GM19099 (cell line): ENCODE results near the gene BLVRB.

Source experiments
- POLR2A ChIP-seq: IDR thresholded peaks from 3 replicates; pipeline ENCODE4 v1.6.1; 2011; ENCODE audit warnings: low read depth; ENCODE audit not compliant: insufficient read length; ENCODE audit errors: extremely low read depth

BLVRB gene

DNA sequence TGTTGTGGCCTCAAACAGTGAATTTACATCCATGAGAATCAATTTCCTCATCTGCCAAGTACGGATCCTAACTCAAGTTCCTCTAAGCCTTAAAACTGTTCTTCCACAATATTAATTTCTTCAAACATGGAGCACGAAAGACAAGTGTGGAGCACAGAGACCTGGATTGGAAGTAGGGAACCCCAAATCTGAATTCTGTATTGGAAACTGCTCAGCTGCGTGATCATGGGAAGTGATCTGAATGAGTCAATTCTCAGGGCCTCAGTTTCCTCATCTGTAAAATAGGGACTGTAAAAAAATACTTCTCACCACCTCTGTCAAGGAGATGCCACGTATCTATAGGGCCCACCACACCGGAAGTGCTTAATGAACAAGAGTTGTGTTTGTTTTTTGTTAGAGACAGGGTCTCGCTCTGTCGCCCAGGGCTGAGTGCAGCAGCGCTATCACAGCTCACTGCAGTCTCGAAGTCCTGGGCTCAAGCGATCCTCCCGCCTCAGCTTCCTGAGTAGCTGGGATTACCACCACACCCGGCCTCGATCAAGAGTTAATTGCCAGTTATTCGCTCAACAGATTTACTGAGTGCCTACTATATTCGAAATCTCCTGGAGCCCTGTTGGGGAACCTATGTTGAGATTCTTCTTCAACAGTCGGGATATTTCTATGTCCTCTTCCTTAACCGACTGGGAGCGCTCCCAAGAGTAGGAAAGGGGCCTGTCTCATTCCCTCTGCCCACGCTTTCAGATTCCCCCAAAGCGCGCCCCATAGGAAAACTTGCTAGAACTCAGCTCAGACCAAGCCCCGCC is 23.0 kb downstream of the BLVRB start:
- TF ChIP-seq POLR2A, result peak; percentile 44

DNA sequence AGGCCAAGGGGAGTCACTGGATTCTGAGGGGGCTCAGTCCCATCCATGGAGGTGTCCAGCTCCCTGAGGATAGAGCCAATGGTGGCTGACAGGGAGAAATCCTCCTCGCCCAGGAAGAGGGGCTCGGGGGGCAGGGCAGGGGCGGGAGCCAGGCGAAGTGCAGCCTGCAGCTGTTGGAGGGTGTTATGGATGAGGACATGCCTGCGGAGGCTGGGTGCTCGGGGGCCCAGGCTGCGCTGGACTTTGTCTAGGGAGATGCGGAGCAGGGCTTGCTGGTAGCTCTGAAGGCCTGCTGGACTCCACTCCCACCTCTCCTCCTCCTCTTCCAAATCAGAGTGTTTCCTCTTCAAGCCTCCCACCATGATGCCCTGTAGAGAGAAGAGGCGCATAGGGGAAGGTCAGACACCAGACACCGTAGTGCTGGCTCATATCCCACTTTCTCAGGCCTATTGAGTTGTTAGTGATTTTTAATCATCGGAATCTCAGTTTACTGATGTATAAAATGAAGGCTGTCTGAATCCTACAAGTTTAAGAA is 23.8 kb downstream of the BLVRB start:
- TF ChIP-seq POLR2A, result no peak

DNA sequence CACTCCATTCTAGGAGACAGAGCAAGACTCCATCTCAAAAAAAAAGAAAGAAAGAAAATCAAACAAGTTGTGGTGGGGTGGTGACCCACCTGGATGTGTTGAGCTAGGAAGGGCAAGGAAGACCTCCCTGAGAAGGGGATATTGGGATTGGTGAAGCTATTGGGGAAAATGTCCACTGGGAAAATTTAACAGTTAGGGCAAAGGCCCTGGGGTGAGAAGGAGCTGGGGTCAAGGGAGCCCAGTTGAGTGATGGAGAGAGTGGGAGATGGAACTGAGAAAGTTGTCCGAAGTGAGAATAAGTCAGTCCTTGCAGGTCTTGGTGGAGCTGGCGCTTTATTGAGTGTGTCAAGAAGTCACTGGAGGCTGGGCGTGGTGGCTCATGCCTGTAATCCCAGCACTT is 27.3 kb downstream of the BLVRB start:
- TF ChIP-seq POLR2A, result no peak

DNA sequence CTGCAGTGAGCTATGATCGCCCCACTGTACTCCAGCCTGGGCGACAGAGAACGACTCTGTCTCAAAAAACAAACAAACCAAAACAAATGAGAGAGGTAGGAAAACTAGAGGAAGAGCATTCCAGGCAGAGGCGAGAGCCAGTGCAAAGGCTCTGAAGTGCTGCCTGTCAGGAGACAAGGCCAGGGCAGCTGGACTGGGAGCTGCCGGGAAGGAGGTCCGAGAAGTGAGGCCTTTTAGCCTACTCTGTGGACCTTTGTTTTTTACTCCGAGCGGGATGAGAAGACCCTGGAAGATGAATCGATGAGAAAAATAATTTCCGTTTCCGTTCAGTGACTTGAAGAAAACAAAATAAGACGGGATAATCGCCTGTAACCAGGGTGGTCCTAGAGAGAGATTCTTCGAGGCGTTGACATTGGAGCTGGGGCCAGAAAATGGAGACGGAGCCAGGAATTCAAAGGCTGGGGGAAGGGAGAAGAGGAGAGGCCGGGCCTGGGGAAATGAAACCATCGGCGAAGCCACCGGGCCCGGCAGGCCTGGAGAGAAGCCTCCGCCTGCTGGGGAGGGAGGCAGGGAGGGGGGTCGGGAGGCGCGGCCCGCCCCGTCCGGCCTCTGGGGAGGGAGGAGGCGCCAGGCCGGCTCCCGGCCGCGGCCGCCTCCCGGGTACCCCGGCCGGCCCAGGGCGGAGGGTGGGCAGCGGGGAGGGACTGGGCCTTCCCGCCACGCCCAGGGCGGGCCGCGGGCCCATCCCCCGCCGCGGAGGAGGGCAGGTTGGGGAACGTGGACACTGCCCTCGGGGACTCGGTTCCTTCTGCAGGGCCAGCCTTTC is 31.9 kb downstream of the BLVRB start:
- TF ChIP-seq POLR2A, result peak; percentile 67

DNA sequence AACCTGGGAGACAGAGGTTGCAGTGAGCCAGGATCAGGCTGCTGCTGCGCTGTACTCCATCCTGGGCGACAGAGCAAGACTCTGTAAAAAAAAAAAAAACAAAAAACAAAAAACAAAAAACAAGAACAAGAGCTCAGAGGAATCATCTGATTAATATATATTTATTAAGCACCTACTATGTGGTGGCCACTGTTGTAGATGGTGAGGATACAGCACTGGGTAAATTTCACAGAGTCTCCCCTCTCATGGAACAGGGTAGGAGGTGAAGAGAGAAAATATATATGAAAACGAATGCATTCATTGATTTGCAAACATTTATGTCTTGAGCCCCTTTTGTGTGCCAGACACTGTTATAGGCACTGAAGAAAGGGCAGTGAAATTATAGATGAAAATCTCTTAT is 33.8 kb downstream of the BLVRB start:
- no peak for TF ChIP-seq POLR2A

DNA sequence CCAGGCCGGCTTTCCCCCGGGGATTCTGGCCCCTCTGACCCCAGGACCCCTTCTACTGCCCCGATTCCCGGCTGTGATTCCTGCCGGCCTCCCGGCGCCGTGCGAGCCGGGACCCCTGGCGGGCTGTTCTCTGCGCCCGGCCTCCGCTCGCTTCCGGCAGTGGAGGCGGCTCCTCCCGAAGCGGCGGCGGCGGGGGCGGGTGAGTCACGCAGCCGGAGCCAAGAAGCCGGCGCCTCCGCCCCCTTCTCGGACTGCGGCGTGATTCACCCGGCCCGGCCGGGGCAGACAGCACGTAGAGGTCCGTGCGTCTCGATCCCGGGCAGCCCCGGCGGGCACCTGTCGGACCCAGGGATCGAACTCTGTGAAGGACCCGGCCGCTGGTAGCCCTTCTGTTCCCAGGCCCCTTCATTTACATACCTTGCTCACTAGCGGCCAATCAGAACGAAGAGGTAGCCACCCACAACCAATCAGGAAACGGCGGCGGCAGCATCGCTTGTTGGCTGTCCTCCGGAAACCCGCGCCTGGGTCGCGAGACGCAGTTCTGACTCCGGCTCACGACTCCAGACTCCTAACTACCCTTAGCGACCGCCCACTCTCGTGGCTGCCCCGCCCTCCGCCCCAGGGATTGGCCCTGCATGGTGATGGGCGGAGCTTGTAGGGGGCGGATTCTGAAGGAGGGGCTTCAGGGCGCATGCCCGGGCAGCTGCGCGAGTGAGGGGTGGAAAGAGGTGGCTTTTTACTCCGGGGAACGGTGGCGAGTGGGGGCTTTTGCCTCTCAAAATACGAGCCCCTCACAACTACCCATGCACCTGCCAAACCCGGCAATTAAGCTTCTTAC is 39.9 kb downstream of the BLVRB start, which contains the start of gene SERTAD1:
TSS of gene SERTAD1 (minus strand) at position 543 of the 838 bp plus-strand sequence. CDS start 2,446 bp downstream, outside the sequence.
- TF ChIP-seq POLR2A, result peak; percentile 99

DNA sequence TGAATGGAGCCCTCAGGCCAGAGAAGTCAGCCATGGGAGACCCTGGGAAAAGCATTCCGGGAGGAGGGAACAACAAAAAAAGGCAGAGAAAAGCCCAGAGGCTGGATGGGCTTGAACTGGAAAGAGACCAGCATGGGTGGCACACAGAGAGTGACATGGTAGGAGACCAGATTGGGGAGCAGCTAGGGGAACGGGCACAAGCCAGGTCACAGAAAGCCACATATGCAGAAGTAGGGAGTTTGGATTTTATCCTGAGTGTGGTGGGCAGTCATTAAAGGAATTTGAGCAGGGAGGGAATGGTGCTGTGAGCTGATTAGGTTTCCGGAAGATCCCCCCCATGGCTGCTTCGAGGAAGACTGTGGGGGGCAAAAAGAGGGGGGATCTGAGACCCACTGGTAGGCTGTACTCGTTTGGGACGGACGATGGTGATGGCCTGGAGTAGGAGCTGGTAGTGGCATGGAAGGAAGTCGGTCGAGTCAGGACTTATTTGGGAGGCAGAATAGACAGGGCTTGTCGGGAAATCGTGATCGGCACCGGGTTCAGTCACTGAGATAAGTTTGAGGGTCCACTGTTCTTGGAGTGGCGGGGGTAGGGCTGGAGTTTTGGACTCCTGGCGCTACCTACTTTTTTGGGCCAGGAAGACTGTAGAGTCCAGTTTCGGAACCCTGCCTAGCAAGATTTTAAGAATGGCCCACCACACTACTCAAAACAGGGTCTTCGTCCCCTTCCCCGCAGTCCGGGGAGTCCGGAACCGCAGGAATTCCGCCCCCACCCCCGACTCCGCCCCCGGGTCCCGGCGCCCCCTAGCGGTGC is 40.7 kb downstream of the BLVRB start:
- TF ChIP-seq POLR2A, result no peak

DNA sequence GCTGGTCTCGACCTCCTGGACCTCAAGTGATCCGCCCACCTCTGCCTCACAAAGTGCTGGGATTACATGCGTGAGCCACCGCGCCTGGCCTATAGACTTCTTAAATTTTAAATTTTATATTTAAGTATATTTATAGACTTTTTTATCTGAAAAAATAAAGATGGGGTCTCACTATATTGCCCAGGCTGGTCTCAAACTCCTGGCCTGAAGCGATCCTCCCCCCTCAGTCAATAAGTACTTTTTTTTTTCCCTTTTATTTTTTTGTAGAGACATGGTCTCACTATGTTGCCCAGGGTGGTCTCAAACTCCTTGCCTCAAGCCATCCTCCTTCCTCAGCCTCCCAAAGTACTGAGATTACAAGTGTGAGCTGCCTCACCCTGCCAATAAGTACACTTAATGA is 41.6 kb downstream of the BLVRB start:
- TF ChIP-seq POLR2A, result no peak

DNA sequence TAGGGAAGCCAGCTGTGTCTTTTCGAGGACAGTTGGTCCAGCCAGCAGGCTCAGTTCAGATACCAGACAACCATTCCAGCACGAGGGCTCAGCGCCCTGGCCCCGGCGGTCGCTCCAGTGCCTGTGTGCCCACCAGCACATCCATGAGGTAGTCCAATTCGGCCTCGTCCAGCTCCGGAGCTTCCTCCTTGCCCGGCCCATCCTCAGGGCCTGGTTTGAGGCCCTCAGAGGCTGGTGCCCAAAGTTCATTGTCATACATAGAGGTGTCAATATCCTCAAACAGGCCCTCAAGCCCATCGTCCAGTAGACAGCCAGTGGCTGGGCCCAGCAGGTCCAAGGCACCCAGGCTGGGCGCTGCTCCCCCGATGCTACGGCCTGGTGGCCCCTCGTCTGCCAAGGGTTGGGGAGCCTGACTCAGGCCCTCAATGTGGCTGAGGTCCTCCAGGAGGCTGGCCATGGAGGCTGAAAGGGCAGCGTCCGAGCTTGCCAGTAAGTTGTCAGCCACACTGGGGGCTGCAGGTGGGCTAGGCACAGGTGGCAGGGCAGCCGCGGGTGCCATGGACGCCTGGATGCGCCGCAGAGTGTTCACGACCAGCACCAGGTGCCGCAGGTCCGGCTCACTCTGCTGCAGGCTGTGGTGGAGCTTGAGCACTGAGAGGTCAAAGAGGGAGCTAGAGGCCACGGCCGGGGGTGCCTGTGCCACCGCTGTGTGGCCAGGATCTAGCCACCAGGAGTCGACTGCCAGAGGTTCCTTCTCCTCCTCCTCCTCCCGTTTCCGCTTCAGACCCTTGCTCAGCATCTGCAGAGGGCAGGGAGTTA is 42.6 kb downstream of the BLVRB start:
- no peak for TF ChIP-seq POLR2A

DNA sequence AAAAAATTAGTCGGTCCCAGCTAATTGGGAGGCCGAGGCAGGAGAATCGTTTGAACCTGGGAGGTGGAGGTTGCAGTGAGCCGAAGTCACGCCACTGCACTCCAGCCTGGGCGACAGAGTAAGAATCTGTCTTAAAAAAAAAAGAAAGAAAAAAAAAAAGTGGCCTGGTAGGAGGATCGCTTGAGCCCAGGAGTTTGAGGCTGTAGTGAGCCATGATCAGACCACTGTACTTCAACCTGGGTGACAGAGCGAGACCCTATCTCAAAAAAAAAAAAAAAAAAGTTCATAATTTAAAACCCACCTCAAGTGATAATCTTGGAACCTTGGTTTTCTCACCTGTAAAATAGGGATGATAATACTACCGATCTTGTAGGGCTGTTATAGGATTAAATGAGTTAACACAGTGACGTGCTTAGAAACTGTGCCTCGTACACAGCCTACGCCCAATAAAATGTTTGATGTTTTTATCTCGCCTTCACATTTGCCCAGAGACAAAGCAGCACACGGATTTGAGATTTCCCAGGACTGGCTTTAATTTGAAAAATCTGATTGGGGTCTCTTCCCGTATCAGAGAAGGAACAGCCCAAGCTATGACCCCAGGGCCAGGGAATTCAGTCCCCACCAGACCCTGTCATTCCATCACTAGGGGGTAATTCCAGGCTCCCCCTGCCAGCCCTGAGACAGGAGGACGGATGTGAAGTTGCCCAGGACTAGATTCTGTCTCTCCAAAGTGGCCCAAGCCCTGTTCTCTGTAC is 43.4 kb downstream of the BLVRB start:
- no peak for TF ChIP-seq POLR2A

DNA sequence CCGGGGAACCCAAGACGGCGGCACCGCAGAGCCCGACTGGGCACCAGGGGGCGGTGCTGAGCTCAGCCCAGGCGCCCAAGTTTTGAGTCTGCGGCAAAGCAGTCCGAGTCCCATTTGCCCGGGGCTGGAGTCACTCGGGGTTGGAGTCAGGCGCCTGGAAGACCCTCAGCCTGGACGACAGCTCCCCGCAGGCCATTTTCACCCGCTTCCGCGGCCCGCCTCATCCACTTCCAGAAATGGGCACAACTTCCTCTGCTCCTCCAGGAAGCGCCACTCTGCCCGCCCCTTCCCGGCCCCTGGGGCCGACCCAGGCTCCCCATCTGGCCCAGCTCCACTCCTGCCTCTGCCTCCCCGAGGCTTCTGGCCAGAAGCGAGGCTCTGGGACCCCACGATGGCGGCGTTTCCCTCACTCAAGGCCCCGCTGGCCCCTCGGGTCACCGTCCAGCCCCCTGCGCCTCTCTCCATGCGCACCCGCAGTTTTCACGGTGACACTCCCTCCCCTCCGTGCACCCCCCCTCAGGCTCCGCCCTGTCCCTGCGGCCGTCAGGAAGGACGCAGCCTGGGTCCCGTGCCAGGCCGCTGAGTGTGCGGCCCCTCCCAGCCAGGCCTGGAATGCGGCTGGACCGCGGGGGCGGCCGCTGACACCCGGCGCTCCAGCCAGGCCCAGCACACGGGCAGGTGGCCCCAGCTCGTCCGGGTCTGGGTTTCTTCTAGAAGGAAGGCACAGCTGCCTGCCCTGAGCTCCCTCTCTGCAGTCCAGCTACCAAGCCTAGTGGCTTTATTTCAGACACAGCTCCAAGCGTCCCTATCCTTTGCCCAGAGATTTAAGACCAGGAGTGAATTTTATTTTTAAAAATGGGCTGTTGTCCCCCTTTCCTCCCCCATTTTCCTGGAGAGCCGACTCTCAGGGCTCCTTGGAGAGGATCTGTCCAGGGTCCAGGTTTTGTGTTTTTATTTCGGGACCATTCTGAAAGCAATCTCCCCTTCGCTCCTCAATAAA is 44.5 kb downstream of the BLVRB start:
- TF ChIP-seq POLR2A, result peak; percentile 84
